ENCODE data around the gene NUP93.
A peak's percentile ranks its signal among the peaks of the same experiment; 100 is the strongest.

NUP93 gene

DNA sequence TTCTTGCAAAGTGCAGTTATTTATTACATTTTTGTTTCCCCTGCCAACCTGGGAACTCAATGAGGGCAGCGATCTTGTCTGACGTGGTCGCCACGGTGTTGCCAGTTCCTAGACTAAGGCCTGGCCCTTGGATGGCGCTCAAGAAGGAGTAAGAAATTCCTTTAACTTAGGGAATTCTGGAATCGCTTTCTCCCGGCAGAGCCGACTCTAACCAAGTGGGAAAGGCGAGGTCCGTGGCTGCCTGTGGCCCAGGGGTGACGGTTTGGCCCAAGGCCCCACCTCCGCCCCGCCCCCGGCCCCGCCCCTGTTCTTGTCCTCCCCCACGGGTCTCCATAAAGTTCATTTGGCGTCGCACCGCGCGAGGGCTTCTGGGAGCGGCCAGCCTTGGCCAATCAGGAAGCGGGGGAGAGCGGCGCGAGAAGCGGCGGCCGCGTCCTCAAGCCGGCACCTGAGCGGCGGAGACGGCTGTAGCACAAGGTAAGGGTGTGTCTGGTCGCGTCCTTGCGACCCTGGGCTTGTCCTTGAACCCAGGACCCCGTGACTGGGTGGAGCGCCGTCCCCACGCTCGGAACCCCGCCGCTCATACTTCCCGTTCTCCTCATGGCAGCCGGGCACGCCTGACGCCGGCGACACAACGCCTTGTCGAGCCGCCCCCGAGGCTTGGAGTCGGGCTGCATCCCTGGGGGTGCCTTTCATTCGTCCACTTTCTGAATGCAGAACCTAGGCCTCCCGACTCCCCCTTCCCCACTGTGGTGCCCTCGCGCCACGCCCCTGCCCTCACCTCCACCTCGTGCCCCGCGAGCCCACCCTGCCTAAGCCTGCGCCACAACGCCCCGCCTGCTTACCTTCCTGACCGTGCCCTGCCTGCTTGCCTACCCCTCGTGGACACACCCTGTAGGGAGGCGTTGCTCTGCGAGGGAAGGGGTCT lies at the start of gene NUP93:
TSS of gene NUP93 (plus strand) at position 395 of the 928 bp plus-strand sequence. CDS start 18,119 bp downstream, outside the sequence.
- DNase-seq: peak; percentile 70

DNA sequence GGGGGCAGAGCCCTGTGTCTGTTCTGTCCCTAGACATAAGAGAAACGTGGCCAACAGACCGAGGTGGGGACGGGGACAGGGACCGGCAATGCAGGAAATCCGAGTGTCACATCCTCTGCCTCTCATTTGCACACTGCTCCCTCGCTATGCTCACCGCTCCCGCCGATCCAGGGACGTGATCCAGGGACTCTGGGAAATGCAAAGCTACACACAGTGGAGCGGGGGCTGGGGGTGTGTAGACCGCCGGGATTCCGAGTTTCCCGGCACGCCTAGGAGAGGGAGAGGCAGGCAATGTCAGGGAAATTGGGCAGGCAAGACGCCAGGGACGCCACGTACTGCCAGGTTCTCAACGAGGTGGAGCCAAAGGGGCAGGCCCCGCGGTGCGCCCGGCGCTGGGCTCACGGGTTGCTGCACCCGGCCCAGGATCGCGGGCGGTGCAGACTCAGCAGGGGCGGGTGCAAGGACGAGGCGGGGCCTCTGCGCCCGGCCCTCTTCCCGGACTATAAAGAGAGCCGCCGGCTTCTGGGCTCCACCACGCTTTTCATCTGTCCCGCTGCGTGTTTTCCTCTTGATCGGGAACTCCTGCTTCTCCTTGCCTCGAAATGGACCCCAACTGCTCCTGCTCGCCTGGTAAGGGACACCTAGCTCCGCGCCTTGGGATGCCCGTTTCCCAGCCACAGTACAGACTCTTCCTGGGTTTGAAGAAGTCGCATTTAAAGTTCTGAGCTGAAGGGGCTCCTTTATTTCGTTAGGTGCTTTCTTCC lies 47.8 kb upstream of the NUP93 start, which contains the start of gene MT1X:
TSS of gene MT1X (plus strand) at position 532 of the 764 bp plus-strand sequence. CDS start at position 603, 71 bp downstream.
- DNase-seq: peak; percentile 70

- DNase-seq: no peak
These were observed 47.1 kb upstream of the NUP93 start for GRCh38 chr16:56682703-56683397.

GRCh38 chr16:56683424-56684172 lies 46.3 kb upstream of the NUP93 start:
- no peak for DNase-seq

- DNase-seq: no peak
These were observed 45.5 kb upstream of the NUP93 start for GRCh38 chr16:56684256-56684925.

- no peak for DNase-seq
These were observed 44.9 kb upstream of the NUP93 start for GRCh38 chr16:56684926-56685590.

DNA sequence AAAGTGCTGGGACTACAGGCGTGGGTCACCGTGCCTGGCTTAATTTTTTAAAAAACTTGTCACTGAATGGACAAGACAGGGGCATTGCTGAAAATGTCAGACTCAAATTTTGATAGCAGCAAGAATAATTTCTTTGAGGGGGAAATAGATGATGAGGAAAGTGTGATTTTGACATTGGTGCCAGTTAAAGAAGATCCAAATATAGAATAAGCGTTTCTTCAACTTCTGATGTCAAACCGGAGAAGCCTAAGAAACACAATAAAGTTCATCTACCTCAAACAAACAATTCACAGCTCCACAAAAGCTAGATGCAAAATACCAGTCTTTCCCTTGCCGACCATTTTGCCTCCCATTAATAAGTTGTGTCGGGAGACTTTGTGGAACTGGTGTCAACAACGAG lies 43.2 kb upstream of the NUP93 start:
- no peak for DNase-seq

DNA sequence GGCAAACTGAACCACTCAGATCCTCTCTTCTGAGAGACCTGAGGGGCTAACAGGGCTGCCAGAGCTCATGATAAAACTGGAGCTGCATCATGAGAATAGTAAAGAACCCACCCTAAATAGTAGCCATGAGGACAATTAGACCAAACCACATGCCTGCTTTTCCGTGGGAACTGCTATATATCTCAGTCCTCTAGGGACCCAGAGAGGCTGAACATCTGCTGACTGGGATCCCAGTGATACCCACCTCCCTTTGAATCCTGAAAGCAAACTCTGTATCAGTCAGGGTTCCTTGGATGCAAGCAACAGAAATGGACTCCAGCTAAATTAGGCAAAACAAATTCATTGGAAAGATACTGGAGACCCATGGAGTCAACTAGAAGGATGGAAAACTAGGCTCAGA lies 41.2 kb upstream of the NUP93 start:
- peak; percentile 23 for DNase-seq

DNA sequence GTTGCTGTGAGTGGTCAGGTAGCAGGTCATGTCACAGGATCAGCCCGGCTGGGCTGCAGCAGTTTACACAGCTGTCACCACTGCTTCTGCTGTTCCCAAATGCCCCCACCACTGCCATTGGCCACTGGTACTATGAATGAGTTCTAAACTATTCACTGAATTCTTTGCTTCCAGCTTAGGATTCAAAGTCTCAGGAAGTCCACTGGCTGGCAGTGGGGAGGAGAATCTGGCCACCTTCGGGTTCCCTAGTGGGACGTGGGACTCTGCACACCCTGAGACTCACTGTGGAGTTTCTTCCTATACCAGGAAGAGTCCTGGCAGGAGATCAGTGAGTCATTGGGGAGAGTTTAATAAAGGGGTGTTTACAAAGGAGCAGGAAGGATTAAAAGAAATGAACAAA lies 40.8 kb upstream of the NUP93 start:
- DNase-seq: peak; percentile 23

GRCh38 chr16:56690420-56691122 lies 39.4 kb upstream of the NUP93 start:
- DNase-seq: no peak

DNA sequence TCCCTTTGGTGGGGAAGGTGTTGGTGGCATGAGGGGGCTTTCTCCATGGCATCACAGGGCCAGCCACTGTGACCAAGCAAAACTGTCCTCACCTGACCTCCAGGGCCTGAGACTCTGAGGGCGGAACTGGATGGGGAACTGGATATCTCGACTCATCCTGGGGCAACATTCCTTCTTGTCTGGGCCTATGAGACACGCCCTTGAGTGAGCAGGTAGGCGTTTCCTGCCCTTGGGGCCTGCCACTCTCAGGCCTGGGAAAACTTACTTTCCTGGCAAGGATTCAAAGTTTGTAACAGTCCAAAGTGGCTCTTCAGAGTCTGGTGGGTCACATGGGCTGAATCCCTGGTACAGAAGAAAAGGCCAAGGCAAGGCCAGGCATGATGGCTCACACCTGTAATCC lies 38.0 kb upstream of the NUP93 start:
- DNase-seq: no peak

GRCh38 chr16:56695246-56695645 lies 34.7 kb upstream of the NUP93 start:
- no peak for DNase-seq

GRCh38 chr16:56697456-56698155 lies 32.3 kb upstream of the NUP93 start:
- DNase-seq: no peak

DNA sequence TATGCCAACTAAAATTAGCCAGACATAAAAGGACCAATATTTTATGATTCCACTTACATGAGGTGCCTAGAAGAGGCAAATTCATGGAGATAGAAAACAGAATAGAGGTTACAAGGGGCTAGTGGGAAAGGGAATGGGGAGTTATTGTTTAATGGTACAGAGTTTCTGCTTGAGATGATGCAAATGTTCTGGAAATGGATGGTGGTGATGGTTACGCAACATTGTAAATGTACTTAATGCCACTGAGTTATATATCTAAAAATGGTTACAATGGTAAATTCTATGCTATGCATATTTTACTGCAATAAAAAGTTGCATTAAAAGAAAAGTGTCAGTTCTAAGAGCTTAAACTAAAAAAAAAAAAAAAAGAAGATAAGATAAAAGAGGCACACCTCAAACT lies 29.7 kb upstream of the NUP93 start:
- DNase-seq: no peak

- no peak for DNase-seq
These were observed 29.3 kb upstream of the NUP93 start for GRCh38 chr16:56700631-56701030.

DNA sequence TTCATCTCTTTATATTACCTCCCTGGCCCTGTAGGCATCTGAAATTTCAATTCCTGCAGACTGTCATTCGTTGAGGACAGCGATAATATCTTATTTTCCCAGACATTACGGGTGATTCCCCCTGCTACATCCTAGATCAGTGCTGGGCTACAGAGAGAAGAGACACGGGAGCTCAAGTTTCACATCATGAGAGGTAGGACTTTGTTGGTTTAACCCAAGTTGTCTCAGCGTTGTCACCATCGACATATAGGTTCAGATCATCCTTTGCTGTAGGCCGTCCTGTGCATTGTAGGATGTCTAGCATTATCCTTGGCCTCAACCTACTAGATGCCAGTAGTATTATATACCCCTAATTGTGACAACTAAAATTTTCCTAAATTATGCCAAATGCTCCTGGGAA lies 28.4 kb upstream of the NUP93 start:
- DNase-seq: no peak

DNA sequence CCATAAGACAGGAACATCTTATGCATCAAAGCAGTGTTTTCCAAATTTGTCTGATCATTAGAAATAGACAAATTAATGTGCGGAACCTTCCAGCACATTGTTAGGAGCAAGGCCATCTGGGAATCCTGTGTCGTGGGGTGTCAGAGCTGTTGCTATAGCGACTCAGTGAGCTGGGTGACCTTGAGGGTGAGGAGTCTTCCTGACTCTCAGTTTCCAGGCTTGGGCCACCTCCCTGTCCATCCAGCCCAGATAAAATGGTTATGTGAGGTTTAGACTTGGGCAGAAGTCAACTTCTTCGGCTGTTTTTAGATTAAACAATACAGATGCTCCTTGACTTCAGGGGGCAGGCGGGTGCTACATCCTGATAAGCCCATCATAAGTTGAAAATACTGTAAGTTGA lies 27.1 kb upstream of the NUP93 start:
- DNase-seq: no peak

GRCh38 chr16:56708525-56709442 lies 21.1 kb upstream of the NUP93 start:
- no peak for DNase-seq

Data from SHP77 treated with DMSO at 0.1 percent for 48 hours (cell line).